Smooth muscle cell (in vitro differentiated cells): Measurements from ENCODE around the gene INPP4B. TPM values are rescaled to one million over a fixed set of nuclear protein-coding genes. Genes with fewer than 3 reads are reported as not detected.
"Not testable (repeated sequence)": the region's sequence is repeated elsewhere in the genome, so short reads cannot be mapped to it uniquely, and the experiment has no call there.

Experiments used
- DNase-seq: peaks from one replicate; lab custom pipeline; 2025; ENCODE audit not compliant: unreplicated experiment; lab: John Stamatoyannopoulos, UW
- H2AFZ ChIP-seq: fragments of 200-600 bp; sonication (generic); 2 replicates; pipeline ENCODE4 v1.6.0; 2016; ENCODE audit warnings: antibody characterized with exemption, low read depth, mild to moderate bottlenecking
- H3F3A ChIP-seq: fragments of 200-600 bp; sonication (generic); 2 replicates; pipeline ENCODE4 v1.6.0; 2017; ENCODE audit warnings: antibody characterized with exemption, low read depth
- H3K27ac ChIP-seq: fragments of 200-600 bp; sonication (generic); 2 replicates; pipeline ENCODE4 v1.5.1; 2016; ENCODE audit warnings: low read depth, mild to moderate bottlenecking
- H3K27me3 ChIP-seq: fragments of 200-600 bp; sonication (generic); 2 replicates; pipeline ENCODE4 v1.6.1; 2016; ENCODE audit warnings: low read depth, mild to moderate bottlenecking
- H3K36me3 ChIP-seq: fragments of 200-600 bp; sonication (generic); 2 replicates; pipeline ENCODE4 v1.5.1; 2016; ENCODE audit warnings: low read depth
- H3K4me1 ChIP-seq: fragments of 200-600 bp; sonication (generic); 2 replicates; pipeline ENCODE4 v1.5.1; 2016; ENCODE audit warnings: low read depth
- H3K4me2 ChIP-seq: fragments of 200-600 bp; sonication (generic); 2 replicates; pipeline ENCODE4 v1.6.0; 2016; ENCODE audit warnings: mild to moderate bottlenecking
- H3K4me3 ChIP-seq: fragments of 200-600 bp; sonication (generic); 2 replicates; pipeline ENCODE4 v1.5.1; 2016; ENCODE audit warnings: mild to moderate bottlenecking
- H3K79me2 ChIP-seq: fragments of 200-600 bp; sonication (generic); 2 replicates; pipeline ENCODE4 v1.6.0; 2016; ENCODE audit warnings: low read depth, mild to moderate bottlenecking
- H3K9ac ChIP-seq: fragments of 200-600 bp; sonication (generic); 2 replicates; pipeline ENCODE4 v1.6.0; 2016; ENCODE audit warnings: low read depth
- H3K9me3 ChIP-seq: fragments of 200-600 bp; sonication (generic); replicated peaks from 2 replicates; pipeline ENCODE4 v1.5.1; 2016; ENCODE audit warnings: low read depth
- H4K20me1 ChIP-seq: fragments of 200-600 bp; sonication (generic); 2 replicates; pipeline ENCODE4 v1.6.0; 2016; ENCODE audit warnings: low read depth
- WGBS: methylation state at CpG from one replicate; pipeline ENCODE4 v1.1.7; 2016; ENCODE audit warnings: low lambda C conversion rate; 5-methylcytosine and 5-hydroxymethylcytosine counted together
- polyA plus RNA-seq: library from polyadenylated mRNA; unstranded; fragments of >200 nt; fragmentation: Nextera tagmentation; extraction: Ambion mirVana; gene quantifications from 2 replicates; pipeline ENCODE4 v1.2.1, GENCODE V29; 2016
- total RNA-seq: library from RNA; depleted of rRNA; stranded (reverse); fragments of >200 nt; gene quantifications from 2 replicates; pipeline ENCODE4 v1.2.3, GENCODE V29; 2014
- TF ChIP-seq, protein P1 (sequence below): fragments of 200-600 bp; sonication (generic); IDR thresholded peaks from 2 replicates; pipeline ENCODE4 v1.5.1; 2017; ENCODE audit warnings: borderline replicate concordance, mild to moderate bottlenecking, antibody characterized with exemption; ENCODE audit not compliant: insufficient read depth, poor library complexity, severe bottlenecking

INPP4B gene
- total and polyA plus RNA-seq, 2 experiments from 2014 or later: 2.0 to 10.9 TPM

DNA sequence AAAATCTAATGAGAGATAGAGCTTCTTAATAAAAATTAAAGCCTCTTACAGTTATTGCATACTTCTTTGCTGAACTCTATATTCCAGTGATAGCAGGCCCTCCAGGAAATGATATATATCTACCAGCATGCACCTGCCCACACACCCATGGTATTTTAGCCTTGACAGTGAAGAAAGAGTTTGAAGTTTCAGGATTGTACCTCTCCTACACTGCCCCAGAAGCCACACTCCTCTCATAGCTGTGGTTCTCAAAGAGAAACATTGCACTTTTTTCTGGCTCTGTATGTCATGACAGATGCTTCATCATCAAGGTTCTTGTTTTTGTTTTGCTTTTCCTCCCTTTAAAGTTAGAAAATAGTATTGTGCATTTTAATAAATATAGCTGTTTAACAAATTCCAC lies 34.0 kb downstream of the INPP4B start:
- TF ChIP-seq, protein P1, sequence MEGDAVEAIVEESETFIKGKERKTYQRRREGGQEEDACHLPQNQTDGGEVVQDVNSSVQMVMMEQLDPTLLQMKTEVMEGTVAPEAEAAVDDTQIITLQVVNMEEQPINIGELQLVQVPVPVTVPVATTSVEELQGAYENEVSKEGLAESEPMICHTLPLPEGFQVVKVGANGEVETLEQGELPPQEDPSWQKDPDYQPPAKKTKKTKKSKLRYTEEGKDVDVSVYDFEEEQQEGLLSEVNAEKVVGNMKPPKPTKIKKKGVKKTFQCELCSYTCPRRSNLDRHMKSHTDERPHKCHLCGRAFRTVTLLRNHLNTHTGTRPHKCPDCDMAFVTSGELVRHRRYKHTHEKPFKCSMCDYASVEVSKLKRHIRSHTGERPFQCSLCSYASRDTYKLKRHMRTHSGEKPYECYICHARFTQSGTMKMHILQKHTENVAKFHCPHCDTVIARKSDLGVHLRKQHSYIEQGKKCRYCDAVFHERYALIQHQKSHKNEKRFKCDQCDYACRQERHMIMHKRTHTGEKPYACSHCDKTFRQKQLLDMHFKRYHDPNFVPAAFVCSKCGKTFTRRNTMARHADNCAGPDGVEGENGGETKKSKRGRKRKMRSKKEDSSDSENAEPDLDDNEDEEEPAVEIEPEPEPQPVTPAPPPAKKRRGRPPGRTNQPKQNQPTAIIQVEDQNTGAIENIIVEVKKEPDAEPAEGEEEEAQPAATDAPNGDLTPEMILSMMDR: no peak

DNA sequence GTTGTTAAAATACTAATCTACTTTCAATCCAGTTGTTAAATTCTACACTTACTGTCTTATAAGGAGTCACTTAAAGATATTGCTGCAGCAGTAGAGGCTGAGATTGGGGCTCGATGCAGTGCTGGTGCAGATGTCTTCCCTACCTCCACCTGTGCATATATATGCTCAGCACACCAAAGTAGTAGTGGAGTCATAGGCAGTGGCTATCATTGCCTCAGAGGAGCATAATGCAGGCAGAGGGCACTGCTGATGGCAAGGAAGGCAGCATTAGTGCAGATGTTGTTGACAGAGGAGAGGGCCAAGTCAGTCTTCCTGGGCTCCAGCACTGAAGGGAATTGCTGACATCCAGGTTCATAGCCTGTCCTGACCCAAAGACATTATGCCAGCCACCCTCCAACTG lies 35.1 kb downstream of the INPP4B start:
- no peak overlapping the region for H3K27ac ChIP-seq
- WGBS: 91% methylated on average over 1 of the region's 1 CpG
- DNase-seq: no peak
- TF ChIP-seq, protein P1: no peak
- no peaks in the 10 kb centered on the region for H4K20me1 ChIP-seq
- H3K4me1 ChIP-seq: no peaks in the 10 kb centered on the region
- no peaks in the 10 kb centered on the region for H3K79me2 ChIP-seq
- H2AFZ ChIP-seq: no peak overlapping the region
- H3K4me3 ChIP-seq: no peak overlapping the region
- H3K9me3 ChIP-seq: no peaks in the 10 kb centered on the region
- no peaks in the 10 kb centered on the region for H3K36me3 ChIP-seq
- no peaks in the 10 kb centered on the region for H3F3A ChIP-seq
- no peak overlapping the region for H3K4me2 ChIP-seq
- peaks cover 34% of the 10 kb centered on the region for H3K27me3 ChIP-seq
- H3K9ac ChIP-seq: no peak overlapping the region

More for the DNA sequence above, 34.0 kb downstream of the INPP4B start:
- Histone ChIP-seq H3K4me2 (no peak overlapping the region), H3K27me3 (peaks cover 34% of the 10 kb centered on the region), H3K79me2 (no peaks in the 10 kb centered on the region), H2AFZ (no peak overlapping the region), H3F3A (no peaks in the 10 kb centered on the region), H3K36me3 (no peaks in the 10 kb centered on the region), H3K4me1 (no peaks in the 10 kb centered on the region), H3K9me3 (no peaks in the 10 kb centered on the region), H3K9ac (no peak overlapping the region), H3K4me3 (no peak overlapping the region), H4K20me1 (no peaks in the 10 kb centered on the region), H3K27ac (no peak overlapping the region)
- DNase-seq: no peak

DNA sequence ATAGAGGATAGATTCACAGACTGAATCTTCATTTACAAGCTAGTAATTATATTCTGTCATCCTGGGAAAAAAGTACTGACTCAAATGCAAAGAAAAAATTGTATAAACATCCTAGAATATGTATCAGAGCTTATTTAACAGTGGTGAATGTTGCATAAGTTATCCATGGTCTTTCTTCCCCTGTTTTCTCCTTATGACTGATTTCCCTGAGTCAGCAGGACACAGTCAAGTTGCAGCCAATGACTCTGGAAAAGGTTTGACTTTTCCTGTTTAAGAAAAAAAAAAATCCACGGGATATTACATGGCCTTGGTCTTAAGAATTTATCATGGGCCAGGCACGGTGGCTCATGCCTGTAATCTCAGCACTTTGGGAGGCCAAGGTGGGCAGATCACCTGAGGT lies 36.5 kb downstream of the INPP4B start:
- no peaks in the 10 kb centered on the region for H4K20me1 ChIP-seq
- no peak for DNase-seq

DNA sequence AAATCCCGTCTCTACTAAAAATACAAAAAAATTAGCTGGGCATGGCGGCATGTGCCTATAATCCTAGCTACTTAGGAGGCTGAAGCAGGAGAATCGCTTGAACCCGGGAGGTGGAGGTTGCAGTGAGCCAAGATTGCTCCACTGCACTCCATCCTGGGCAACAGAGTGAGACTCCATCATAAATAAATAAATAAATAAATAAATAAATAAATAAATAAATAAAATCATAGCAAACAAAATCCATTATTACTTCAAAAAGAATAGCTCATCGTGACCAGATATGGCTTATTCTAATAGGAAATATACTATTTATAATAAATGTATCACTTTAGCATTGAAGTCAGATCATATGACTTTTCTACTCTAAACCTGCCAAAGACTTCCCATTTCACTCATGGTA lies 42.2 kb downstream of the INPP4B start:
- not testable (repeated sequence) for H3K4me3 ChIP-seq, H3K79me2 ChIP-seq, H4K20me1 ChIP-seq, H3K4me2 ChIP-seq, H3K9me3 ChIP-seq, H3K27me3 ChIP-seq, H3K27ac ChIP-seq, H2AFZ ChIP-seq, H3F3A ChIP-seq, H3K36me3 ChIP-seq, H3K4me1 ChIP-seq, H3K9ac ChIP-seq, DNase-seq
- WGBS: 84% methylated on average over 5 of the region's 5 CpGs

More for the DNA sequence above, 36.5 kb downstream of the INPP4B start:
- TF ChIP-seq, protein P1: no peak
- no peaks in the 10 kb centered on the region for H3K4me1 ChIP-seq
- H3K79me2 ChIP-seq: no peaks in the 10 kb centered on the region
- WGBS: 79% methylated on average over 2 of the region's 2 CpGs
- H3K27ac ChIP-seq: no peak overlapping the region
- H3K9ac ChIP-seq: no peak overlapping the region
- H3K36me3 ChIP-seq: no peaks in the 10 kb centered on the region
- H3K4me3 ChIP-seq: no peak overlapping the region
- H2AFZ ChIP-seq: no peak overlapping the region
- H3K27me3 ChIP-seq: peaks cover 33% of the 10 kb centered on the region
- H3F3A ChIP-seq: no peaks in the 10 kb centered on the region
- no peaks in the 10 kb centered on the region for H3K9me3 ChIP-seq
- H3K4me2 ChIP-seq: no peak overlapping the region
